Loucy (cell line): ENCODE results near the gene LSM3.

Experiments used
- CTCF ChIP-seq: fragments of 200-600 bp; sonication (generic); conservative IDR thresholded peaks from 2 replicates; pipeline ENCODE4 v1.5.1; 2014; ENCODE audit warnings: mild to moderate bottlenecking, antibody characterized with exemption, low read length
- EZH2phosphoT487 ChIP-seq: fragments of 200-600 bp; IDR thresholded peaks from 2 replicates; pipeline ENCODE4 v1.6.1; 2018; ENCODE audit warnings: antibody characterized with exemption, mild to moderate bottlenecking, moderate library complexity, borderline replicate concordance

GRCh38 chr3:14235003-14235911 is 56.6 kb downstream of the LSM3 start:
- no peak for TF ChIP-seq CTCF
- no peak for TF ChIP-seq EZH2phosphoT487
